Amygdala (tissue), 56 donors: ENCODE results near the gene CC2D2A.

Experiments
- DNase-seq, 56 donors: peaks; one replicate each; lab custom pipeline; 2025; lab: John Stamatoyannopoulos, UW

CC2D2A gene

GRCh38 chr4:15469402-15470127, at the start of gene CC2D2A:
CC2D2A (plus strand) TSS chr4:15469882; CDS start chr4:15475933, 6,051 bp downstream.
- DNase-seq = peak in 14 of 56 donors; percentile 3 to 37 (median 16)

GRCh38 chr4:15420642-15421041, 49.0 kb upstream of the CC2D2A start:
- DNase-seq = peak in 13 of 56 donors; percentile 6 to 47 (median 21)

GRCh38 chr4:15423285-15423711, 46.4 kb upstream of the CC2D2A start:
- DNase-seq = no peak

- no peak for DNase-seq
Measured at GRCh38 chr4:15425520-15425919, 44.2 kb upstream of the CC2D2A start.

GRCh38 chr4:15427161-15427560, 42.5 kb upstream of the CC2D2A start:
- DNase-seq = no peak

GRCh38 chr4:15427701-15428100, 42.0 kb upstream of the CC2D2A start, which contains the start of gene C1QTNF7:
C1QTNF7 (plus strand) TSS chr4:15428033; CDS start chr4:15435744, 7,711 bp downstream.
- DNase-seq = no peak

GRCh38 chr4:15428611-15429010, 41.1 kb upstream of the CC2D2A start:
- no peak for DNase-seq

GRCh38 chr4:15434091-15434490, 35.6 kb upstream of the CC2D2A start:
- DNase-seq = no peak

- no peak for DNase-seq
Measured at GRCh38 chr4:15434676-15435075, 35.0 kb upstream of the CC2D2A start.

- DNase-seq = peak in 28 of 56 donors; percentile 1 to 75 (median 12)
Measured at GRCh38 chr4:15436513-15436912, 33.2 kb upstream of the CC2D2A start.

- no peak for DNase-seq
Measured at GRCh38 chr4:15438939-15439524, 30.6 kb upstream of the CC2D2A start.

GRCh38 chr4:15443371-15444160, 26.1 kb upstream of the CC2D2A start:
- no peak for DNase-seq

GRCh38 chr4:15444276-15444675, 25.4 kb upstream of the CC2D2A start:
- no peak for DNase-seq

GRCh38 chr4:15444879-15445547, 24.7 kb upstream of the CC2D2A start:
- DNase-seq = no peak

GRCh38 chr4:15451181-15451865, 18.4 kb upstream of the CC2D2A start:
- DNase-seq = no peak

- no peak for DNase-seq
Measured at GRCh38 chr4:15451866-15452765, 17.6 kb upstream of the CC2D2A start.

GRCh38 chr4:15455290-15455689, 14.4 kb upstream of the CC2D2A start:
- DNase-seq = no peak

- DNase-seq = peak in 5 of 56 donors; percentile 5 to 25 (median 7)
Measured at GRCh38 chr4:15457406-15458201, 12.1 kb upstream of the CC2D2A start.
